Kidney (tissue), 14 donors: Measurements from ENCODE around the gene CLMP. TPM values are rescaled to one million over a fixed set of nuclear protein-coding genes. Genes with fewer than 3 reads are reported as not detected.

ENCODE experiments used
- DNase-seq, 5 donors: peaks; one replicate each; pipeline ENCODE4 v3.0.0-alpha.2; 2013 to 2020
- FAIRE-seq: peaks from 2 replicates; lab custom pipeline; 2012; peaks lifted over from hg19 to GRCh38; lab: Jason Lieb, UNC
- H3K27ac ChIP-seq, 2 donors: one replicate each; pipeline ENCODE4 v1.7.0; 2013; ENCODE audit warnings: low read depth in 2 of 2, low read length in 2 of 2, inconsistent platforms in 1 of 2
- H3K27me3 ChIP-seq: one replicate; pipeline ENCODE4 v1.7.1; 2013; ENCODE audit warnings: low read length, inconsistent platforms; ENCODE audit not compliant: control insufficient read depth, insufficient read depth
- H3K36me3 ChIP-seq, 3 donors: one replicate each; pipeline versions ENCODE4 v1.7.0 to v1.7.1; 2013; ENCODE audit warnings: low read length in 3 of 3, control low read depth in 1 of 3, inconsistent platforms in 1 of 3; ENCODE audit not compliant: insufficient read depth in 3 of 3, control insufficient read depth in 2 of 3
- H3K4me1 ChIP-seq, 3 donors: one replicate each; pipeline versions ENCODE4 v1.7.0 to v1.7.1; 2013; ENCODE audit warnings: low read length in 3 of 3, inconsistent platforms in 1 of 3, low read depth in 1 of 3; ENCODE audit not compliant: control insufficient read depth in 2 of 3, insufficient read depth in 2 of 3
- H3K4me3 ChIP-seq, 3 donors: one replicate each; pipeline versions ENCODE4 v1.7.0 to v1.8.1; 2013; ENCODE audit warnings: low read length in 3 of 3, control low read depth in 1 of 3, inconsistent platforms in 1 of 3
- H3K9ac ChIP-seq, 3 donors: one replicate each; pipeline versions ENCODE4 v1.7.0 to v1.7.1; 2013; ENCODE audit warnings: low read length in 3 of 3, control low read depth in 1 of 3, inconsistent platforms in 1 of 3
- H3K9me3 ChIP-seq, 3 donors: one replicate each; pipeline versions ENCODE4 v1.7.0 to v1.7.1; 2013; ENCODE audit warnings: low read length in 3 of 3, control low read depth in 1 of 3, inconsistent platforms in 1 of 3; ENCODE audit not compliant: control insufficient read depth in 2 of 3, insufficient read depth in 1 of 3
- CTCF ChIP-seq: IDR thresholded peaks from 3 replicates; pipeline ENCODE4 v1.5.1; 2012; ENCODE audit warnings: mild to moderate bottlenecking, moderate library complexity, borderline replicate concordance; ENCODE audit not compliant: insufficient read depth; ENCODE audit errors: extremely low read depth
- intact Hi-C: fragments of 100-400 bp; cut with DNase I; formaldehyde crosslinking; loops from one replicate; pipeline ENCODE4 v1.11.1; 2022
- polyA plus RNA-seq: library from polyadenylated mRNA; stranded (reverse); fragments of 350-450 nt; fragmentation: Illumina TruSeq; extraction: RNeasy Lipid Tissue Mini Kit (QIAGEN cat#74804); gene quantifications from one replicate; pipeline ENCODE4 v1.2.3, GENCODE V29; 2014; ENCODE audit warnings: low read depth, low replicate concordance; ENCODE audit not compliant: insufficient read depth
- total RNA-seq: library from RNA; stranded (reverse); fragmentation: NEBNext Ultra II Directional; extraction: Animal tissue kit (Norgen Biotek cat#: 25700); gene quantifications from one replicate; pipeline ENCODE4 v1.2.1, GENCODE V29; 2021
- donor health status: control.
- donor health status: control.
- donor health status: control.
- donor health status: control.
- donor health status: control.
- donor health status: DM: yes; HTN: yes; CAD: no.
- donor health status: Normal renal cell carcinoma (clear cell type).

The CLMP gene
- total and polyA plus RNA-seq, 2 donors from 2014 or later = 1.2 to 6.8 TPM

DNA sequence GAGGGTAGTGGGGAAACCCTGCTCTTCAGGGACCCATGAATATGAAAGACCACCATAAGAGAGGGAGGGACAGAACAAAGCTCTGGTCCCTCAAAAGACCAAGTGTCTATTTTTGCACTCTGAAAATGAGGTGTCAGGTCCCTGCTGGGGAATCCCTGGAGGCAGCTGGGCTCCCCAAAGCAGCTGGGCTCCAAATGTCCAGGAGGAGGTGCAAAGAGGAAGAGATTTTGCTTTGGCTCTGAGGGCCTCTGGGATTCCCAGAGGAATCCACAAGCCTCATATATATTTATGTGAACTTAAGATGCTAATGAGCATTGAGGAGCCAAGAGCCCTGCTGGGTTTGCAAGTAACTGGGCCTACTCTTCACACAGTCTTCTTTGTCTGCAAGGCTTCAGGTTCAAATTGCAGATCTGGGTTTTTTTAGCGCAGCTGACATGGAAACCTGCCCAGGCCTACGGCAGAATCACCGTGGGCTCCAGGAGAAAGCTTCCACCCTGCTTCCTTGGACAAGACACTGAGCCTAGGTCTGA, 26.0 kb downstream of the CLMP start:
- no peak for TF ChIP-seq CTCF
- Histone ChIP-seq H3K9ac (no peak overlapping the region), H3K27me3 (no peaks in the 10 kb centered on the region), H3K4me1 (no peaks in the 10 kb centered on the region), H3K4me3 (no peak overlapping the region), H3K36me3 (no peaks in the 10 kb centered on the region), H3K9me3 (no peaks in the 10 kb centered on the region), H3K27ac (no peak overlapping the region)
- DNase-seq = no peak
- intact Hi-C loops = no loop called here
- FAIRE-seq = no peak

GRCh38 chr11:123168241-123168640, 26.8 kb downstream of the CLMP start:
- H3K9me3 ChIP-seq = no peaks in the 10 kb centered on the region
- intact Hi-C loops = no loop called here
- H3K36me3 ChIP-seq = no peaks in the 10 kb centered on the region
- no peak overlapping the region for H3K9ac ChIP-seq
- no peak for TF ChIP-seq CTCF
- H3K27ac ChIP-seq = no peak overlapping the region
- H3K27me3 ChIP-seq = no peaks in the 10 kb centered on the region
- no peak overlapping the region for H3K4me3 ChIP-seq
- no peak for DNase-seq
- H3K4me1 ChIP-seq = no peaks in the 10 kb centered on the region
- FAIRE-seq = no peak

DNA sequence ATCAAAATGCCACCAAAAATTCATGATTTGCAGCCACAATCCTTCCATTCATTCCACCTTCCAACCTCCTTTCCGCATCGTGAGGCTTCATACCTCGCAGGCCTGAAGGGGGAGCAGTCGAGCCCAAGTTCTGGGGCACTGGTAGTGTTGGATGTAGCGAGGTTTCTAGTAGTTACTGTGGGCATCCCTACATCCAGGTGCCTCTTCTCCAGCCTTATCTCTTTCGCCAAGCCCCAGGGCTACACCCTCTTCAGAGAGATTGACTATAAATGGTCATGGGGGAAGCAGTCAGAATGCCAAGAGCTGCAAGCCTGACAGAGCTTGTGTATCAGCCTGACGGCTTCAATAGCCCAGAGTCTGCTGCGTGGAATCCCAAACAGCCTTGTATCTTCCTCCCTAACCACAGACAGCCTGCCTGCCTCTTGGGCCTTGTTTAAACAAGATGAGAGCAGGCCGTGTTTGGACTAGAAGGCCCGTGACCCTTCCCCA, 28.9 kb downstream of the CLMP start:
- no peak overlapping the region for H3K9ac ChIP-seq
- DNase-seq (peak; percentile 49 to 91 (median 60)), FAIRE-seq (no peak)
- H3K4me1 ChIP-seq = no peaks in the 10 kb centered on the region
- intact Hi-C loops = no loop called here
- H3K36me3 ChIP-seq = no peaks in the 10 kb centered on the region
- no peaks in the 10 kb centered on the region for H3K27me3 ChIP-seq
- no peak overlapping the region for H3K4me3 ChIP-seq
- H3K9me3 ChIP-seq = no peaks in the 10 kb centered on the region
- TF ChIP-seq CTCF = peak; percentile 42
- H3K27ac ChIP-seq = no peak overlapping the region
